ENCODE measurements around the gene ZNF35.

- TF ChIP-seq PATZ1 (CRISPR knock-in tag; IDR thresholded peaks at IDR 0.05; ENCODE audit: borderline replicate concordance) (no peak), ZNF8 (CRISPR knock-in tag; IDR thresholded peaks at IDR 0.05) (no peak), TSHZ2 (CRISPR knock-in tag; IDR thresholded peaks at IDR 0.05) (no peak), ARNTL (CRISPR knock-in tag; IDR thresholded peaks at IDR 0.05; ENCODE audit: borderline replicate concordance, low read depth) (no peak)
Measured at GRCh38 chr3:44601749-44602148, 46.8 kb upstream of the ZNF35 start.
